Endothelial cell of umbilical vein (primary cell): ENCODE measurements around the gene ANXA6. TPM values are rescaled to one million over a fixed set of nuclear protein-coding genes. Genes with fewer than 3 reads are reported as not detected.

Experiments
- BruUV-seq: library from RNA; stranded (reverse); fragments of 400-500 nt; replicated peaks from 2 replicates; lab custom pipeline; 2021; lab: Mats Ljungman, UMichigan
- CTCF ChIA-PET: fragments of 300-600, 350-600 bp; sonication (Branson Sonifier 250); formaldehyde crosslinking; loops from one replicate; lab custom pipeline; 2021; ENCODE audit warnings: antibody characterized with exemption, inconsistent platforms; lab: Charles Lee
- POLR2A ChIA-PET: fragments of 300-600, 350-600 bp; sonication (Branson Sonifier 250); formaldehyde crosslinking; loops from one replicate; lab custom pipeline; 2021; ENCODE audit warnings: antibody characterized with exemption, inconsistent platforms; lab: Charles Lee
- DNase-seq: peaks from one replicate; pipeline ENCODE4 v3.0.0-alpha.2; 2011; ENCODE audit warnings: low read depth, low spot score
- FAIRE-seq: peaks from 2 replicates; lab custom pipeline; 2011; peaks lifted over from hg19 to GRCh38; lab: Jason Lieb, UNC
- H2AFZ ChIP-seq: 2 replicates; pipeline ENCODE4 v1.6.0; 2012; ENCODE audit warnings: low read depth, low read length, control low read depth, inconsistent platforms
- H3K27ac ChIP-seq: 2 replicates; pipeline ENCODE4 v1.5.1; 2011; ENCODE audit warnings: low read depth, mild to moderate bottlenecking, control low read depth, low read length, moderate library complexity; ENCODE audit not compliant: insufficient read depth
- H3K27me3 ChIP-seq, 2 experiments: 2 replicates each; pipeline versions ENCODE4 v1.6.0 to v1.6.1; 2011; ENCODE audit warnings: low read length in 2 of 2, mixed read lengths in 1 of 2; ENCODE audit not compliant: control insufficient read depth in 2 of 2, insufficient read depth in 2 of 2
- H3K36me3 ChIP-seq, 2 experiments: 2 replicates in 1 of 2; 3 replicates in 1 of 2; pipeline ENCODE4 v1.5.1; 2011; ENCODE audit warnings: low read length in 2 of 2, mild to moderate bottlenecking in 1 of 2, moderate library complexity in 1 of 2; ENCODE audit not compliant: control insufficient read depth in 2 of 2, insufficient read depth in 2 of 2; ENCODE audit errors: extremely low read depth in 1 of 2
- H3K4me1 ChIP-seq: 3 replicates; pipeline ENCODE4 v1.5.1; 2011; ENCODE audit warnings: mild to moderate bottlenecking, low read length; ENCODE audit not compliant: control insufficient read depth, insufficient read depth; ENCODE audit errors: extremely low read depth
- H3K4me2 ChIP-seq: 2 replicates; pipeline ENCODE4 v1.6.1; 2011; ENCODE audit warnings: low read length, control low read depth, mixed read lengths; ENCODE audit not compliant: insufficient read depth
- H3K4me3 ChIP-seq, 3 experiments: fragments of 200-600 bp in 1 of 3; sonication (generic), shearing (Covaris generic) in 1 of 3; replicated peaks in 1 of 3; 2 replicates each; pipeline ENCODE4 v1.5.1; 2011 to 2016; ENCODE audit warnings: control low read depth in 3 of 3, low read length in 3 of 3, mild to moderate bottlenecking in 2 of 3, inconsistent platforms in 1 of 3, low read depth in 1 of 3, moderate library complexity in 1 of 3; ENCODE audit not compliant: insufficient read depth in 1 of 3
- H3K79me2 ChIP-seq: 2 replicates; pipeline ENCODE4 v1.6.0; 2012; ENCODE audit warnings: low read length, inconsistent platforms; ENCODE audit not compliant: control insufficient read depth, insufficient read depth
- H3K9ac ChIP-seq: replicated peaks from 2 replicates; pipeline ENCODE3; 2011; ENCODE audit warnings: low read length, control low read depth; ENCODE audit not compliant: insufficient read depth; ENCODE audit errors: extremely low read depth
- H3K9me1 ChIP-seq: replicated peaks from 3 replicates; pipeline ENCODE4 v1.6.0; 2011; ENCODE audit warnings: mild to moderate bottlenecking, low read length; ENCODE audit not compliant: control insufficient read depth, insufficient read depth; ENCODE audit errors: extremely low read depth
- H3K9me3 ChIP-seq: replicated peaks from 2 replicates; pipeline ENCODE4 v1.5.1; 2012; ENCODE audit warnings: low read length, inconsistent platforms; ENCODE audit not compliant: control insufficient read depth, insufficient read depth
- H4K20me1 ChIP-seq: replicated peaks from 2 replicates; pipeline ENCODE3; 2011; ENCODE audit warnings: mild to moderate bottlenecking, low read length; ENCODE audit not compliant: control insufficient read depth, insufficient read depth; ENCODE audit errors: extremely low read depth
- CTCF ChIP-seq, 2 donors: IDR thresholded peaks; 1 replicate in 1 of 2; 2 replicates in 1 of 2; pipeline ENCODE4 v1.5.1; 2011; ENCODE audit warnings: low read length in 2 of 2, mild to moderate bottlenecking in 2 of 2, moderate library complexity in 2 of 2, control low read depth in 1 of 2, inconsistent platforms in 1 of 2, low read depth in 1 of 2; ENCODE audit not compliant: insufficient read depth in 1 of 2; ENCODE audit errors: extremely low read depth in 1 of 2
- EZH2 ChIP-seq: IDR thresholded peaks from 2 replicates; pipeline ENCODE4 v1.6.1; 2012; ENCODE audit warnings: borderline replicate concordance, low read depth, mild to moderate bottlenecking, moderate library complexity, low read length, inconsistent platforms; ENCODE audit not compliant: severe bottlenecking
- FOS ChIP-seq: IDR thresholded peaks from 2 replicates; pipeline ENCODE4 v1.6.1; 2011; ENCODE audit warnings: mild to moderate bottlenecking, low read length, moderate library complexity, borderline replicate concordance; ENCODE audit not compliant: insufficient read depth
- GATA2 ChIP-seq: IDR thresholded peaks from 2 replicates; pipeline ENCODE4 v1.7.0; 2011; ENCODE audit warnings: low read depth, mild to moderate bottlenecking, moderate library complexity, mixed read lengths, low read length; ENCODE audit not compliant: insufficient read length, insufficient read depth
- JUN ChIP-seq: IDR thresholded peaks from 2 replicates; pipeline ENCODE4 v1.6.1; 2011; ENCODE audit warnings: borderline replicate concordance, low read depth; ENCODE audit not compliant: insufficient read length, insufficient read depth
- MAX ChIP-seq: IDR thresholded peaks from 2 replicates; pipeline ENCODE4 v1.6.1; 2011; ENCODE audit not compliant: insufficient read depth, insufficient read length
- MYC ChIP-seq: IDR thresholded peaks from one replicate; pipeline ENCODE4 v1.6.1; 2011; ENCODE audit warnings: mild to moderate bottlenecking, low read depth, low read length
- POLR2A ChIP-seq: IDR thresholded peaks from 2 replicates; pipeline ENCODE4 v1.6.1; 2012; ENCODE audit warnings: low read depth, mild to moderate bottlenecking, control low read depth, low read length
- POLR2AphosphoS5 ChIP-seq: IDR thresholded peaks from 2 replicates; pipeline ENCODE4 v1.6.1; 2012; ENCODE audit warnings: low read depth, mild to moderate bottlenecking, control low read depth, low read length, moderate library complexity; ENCODE audit not compliant: insufficient read depth
- dilution Hi-C: fragments of 300-500 bp; cut with MboI; formaldehyde crosslinking; loops from one replicate; pipeline ENCODE4 v1.15.0; 2019; ENCODE audit warnings: low sequenced_read_pairs; ENCODE audit not compliant: extremely low pct_ligation_motif_present
- intact Hi-C: fragments of 100-400 bp; cut with micrococcal nuclease; formaldehyde crosslinking; loops from one replicate; pipeline ENCODE4 v1.10.0; 2022
- polyA plus RNA-seq, 4 experiments: library from polyadenylated mRNA; depleted of rRNA in 3 of 4; stranded (reverse) in 3 of 4; unstranded in 1 of 4; fragments of >200 nt; gene quantifications; 2 replicates each; pipeline versions ENCODE4 v1.2.1 to v1.2.3, GENCODE V29; 2011 to 2012; ENCODE audit warnings: missing spikeins in 1 of 4
- total RNA-seq: library from RNA; stranded (reverse); gene quantifications from 2 replicates; pipeline ENCODE4 v1.2.3, GENCODE V29; 2021

Gene ANXA6
- total and polyA plus RNA-seq, 2 donors (not counting 3 experiments of a cell fraction or from before 2014, with no cell fraction given): 195 to 266 TPM

- no peak overlapping the region for H3K9ac ChIP-seq
- POLR2A ChIA-PET: no interaction called here
- BruUV-seq: no TSS peak
- no peak overlapping the region for H3K27ac ChIP-seq
- H3K79me2 ChIP-seq: no peaks in the 10 kb centered on the region
- dilution Hi-C loops (no loop called here), intact Hi-C loops (no loop called here)
- H3K36me3 ChIP-seq: peaks cover 17 to 59% of the 10 kb centered on the region in 2 experiments
- no peak overlapping the region for H3K4me2 ChIP-seq
- CTCF ChIA-PET: interaction anchor here (0.7 to 10.2 kb wide), 4 partner anchors 36 to 109 kb away, joined by 3 to 409 read pairs (median 100); no protein-coding TSS in a partner anchor
- no peak for DNase-seq
- no peak overlapping the region for H3K4me3 ChIP-seq
- TF ChIP-seq MAX (no peak), MYC (no peak), CTCF (IDR thresholded peaks at IDR 0.05; ENCODE audit: extremely low read depth in 1 of 2, insufficient read depth in 1 of 2, low read depth in 1 of 2, low read length in 2 of 2) (no peak), EZH2 (no peak), POLR2A (no peak), POLR2AphosphoS5 (no peak), JUN (no peak), FOS (no peak), GATA2 (no peak)
- H3K9me3 ChIP-seq: no peaks in the 10 kb centered on the region
- no peak overlapping the region for H2AFZ ChIP-seq
- H3K4me1 ChIP-seq: no peaks in the 10 kb centered on the region
- H3K9me1 ChIP-seq: no peaks in the 10 kb centered on the region
- H4K20me1 ChIP-seq: no peaks in the 10 kb centered on the region
- no peak for FAIRE-seq
- H3K27me3 ChIP-seq: no peaks in the 10 kb centered on the region
Measured at GRCh38 chr5:151130235-151130921, 27.2 kb downstream of the ANXA6 start.
